A673 (cell line): Measurements from ENCODE around the gene MYOC.

Experiments
- CTCF ChIP-seq: fragments of 300-800, 200-600 bp; sonication (generic); conservative IDR thresholded peaks from 2 replicates; pipeline ENCODE4 v1.5.1; 2017; ENCODE audit warnings: low read depth, mild to moderate bottlenecking, antibody characterized with exemption, low read length, moderate library complexity, mixed read lengths
- EZH2 ChIP-seq: fragments of 200-600 bp; sonication (generic); IDR thresholded peaks from 2 replicates; pipeline ENCODE4 v1.6.1; 2017; ENCODE audit warnings: borderline replicate concordance, low read depth, mild to moderate bottlenecking, mixed read lengths, antibody characterized with exemption, low read length; ENCODE audit not compliant: poor library complexity, severe bottlenecking

- TF ChIP-seq CTCF, result no peak
- TF ChIP-seq EZH2, result no peak
Observed at GRCh38 chr1:171641076-171641864, 11.2 kb downstream of the MYOC start.
